Fibroblast of lung (primary cell): ENCODE results near the gene WDR54. TPM values are rescaled to one million over a fixed set of nuclear protein-coding genes. Genes with fewer than 3 reads are reported as not detected.

ENCODE experiments used
- DNase-seq, 2 donors: peaks; one replicate each; pipeline versions ENCODE4 v3.0.0 to v3.0.0-alpha.2; 2010; ENCODE audit warnings: low read depth in 2 of 2
- H2AFZ ChIP-seq: 2 replicates; pipeline ENCODE4 v1.5.1; 2012; ENCODE audit warnings: low read length, control low read depth, inconsistent platforms
- H3K27ac ChIP-seq: 2 replicates; pipeline ENCODE4 v1.5.1; 2011; ENCODE audit warnings: low read length, control low read depth; ENCODE audit not compliant: insufficient read depth
- H3K27me3 ChIP-seq: 2 replicates; pipeline ENCODE4 v1.5.1; 2011; ENCODE audit warnings: mild to moderate bottlenecking, low read length; ENCODE audit not compliant: control insufficient read depth, insufficient read depth
- H3K36me3 ChIP-seq: 2 replicates; pipeline ENCODE4 v1.5.1; 2011; ENCODE audit warnings: low read length; ENCODE audit not compliant: control insufficient read depth, insufficient read depth
- H3K4me1 ChIP-seq: 2 replicates; pipeline ENCODE4 v1.5.1; 2011; ENCODE audit warnings: low read length; ENCODE audit not compliant: control insufficient read depth, insufficient read depth; ENCODE audit errors: extremely low read depth
- H3K4me2 ChIP-seq: 2 replicates; pipeline ENCODE4 v1.5.1; 2011; ENCODE audit warnings: low read length, control low read depth; ENCODE audit not compliant: insufficient read depth; ENCODE audit errors: extremely low read depth
- H3K4me3 ChIP-seq, 4 experiments: fragments of 200-600 bp in 1 of 4; sonication (generic) in 1 of 4; replicated peaks in 1 of 4; 2 replicates each; pipeline ENCODE4 v1.5.1; 2011 to 2016; ENCODE audit warnings: low read length in 4 of 4, low read depth in 3 of 4, mild to moderate bottlenecking in 3 of 4, control low read depth in 2 of 4, inconsistent platforms in 1 of 4, mixed read lengths in 1 of 4; ENCODE audit not compliant: insufficient read depth in 1 of 4; ENCODE audit errors: control extremely low read depth in 1 of 4
- H3K79me2 ChIP-seq: 2 replicates; pipeline ENCODE4 v1.5.1; 2012; ENCODE audit warnings: mild to moderate bottlenecking, low read length, inconsistent platforms; ENCODE audit not compliant: control insufficient read depth, insufficient read depth
- H3K9ac ChIP-seq: 2 replicates; pipeline ENCODE4 v1.5.1; 2011; ENCODE audit warnings: mild to moderate bottlenecking, low read length, control low read depth; ENCODE audit not compliant: insufficient read depth
- H3K9me3 ChIP-seq: 2 replicates; pipeline ENCODE4 v1.5.1; 2012; ENCODE audit warnings: low read depth, low read length; ENCODE audit not compliant: control insufficient read depth, insufficient read depth
- H4K20me1 ChIP-seq: 2 replicates; pipeline ENCODE4 v1.5.1; 2011; ENCODE audit warnings: low read length; ENCODE audit not compliant: control insufficient read depth, insufficient read depth; ENCODE audit errors: extremely low read depth
- EZH2 ChIP-seq: IDR thresholded peaks from 2 replicates; pipeline ENCODE4 v1.5.1; 2012; ENCODE audit warnings: low read length, control low read depth, mild to moderate bottlenecking; ENCODE audit errors: missing control alignments
- polyA plus RNA-seq, 2 donors: library from polyadenylated mRNA; depleted of rRNA in 1 of 2; stranded (reverse) in 1 of 2; unstranded in 1 of 2; fragments of >200 nt; gene quantifications; 2 replicates each; pipeline ENCODE4 v1.2.1, GENCODE V29; 2011 to 2012; ENCODE audit warnings: missing spikeins in 1 of 2
- total RNA-seq: library from RNA; depleted of rRNA; stranded (reverse); fragments of >200 nt; gene quantifications from 2 replicates; pipeline ENCODE4 v1.2.1, GENCODE V29; 2014
- TF ChIP-seq, protein P1 (sequence below), 2 donors: IDR thresholded peaks in 1 of 2; conservative IDR thresholded peaks in 1 of 2; 1 replicate in 1 of 2; 2 replicates in 1 of 2; pipeline ENCODE4 v1.5.1; 2011 to 2012; ENCODE audit warnings: low read length in 2 of 2, control low read depth in 1 of 2, inconsistent platforms in 1 of 2, low read depth in 1 of 2, mild to moderate bottlenecking in 1 of 2

The WDR54 gene
- total and polyA plus RNA-seq, 2 donors (not counting 1 experiment from before 2014, with no cell fraction given): 24.3 to 27.1 TPM

- no peak for TF ChIP-seq EZH2
- TF ChIP-seq, protein P1, sequence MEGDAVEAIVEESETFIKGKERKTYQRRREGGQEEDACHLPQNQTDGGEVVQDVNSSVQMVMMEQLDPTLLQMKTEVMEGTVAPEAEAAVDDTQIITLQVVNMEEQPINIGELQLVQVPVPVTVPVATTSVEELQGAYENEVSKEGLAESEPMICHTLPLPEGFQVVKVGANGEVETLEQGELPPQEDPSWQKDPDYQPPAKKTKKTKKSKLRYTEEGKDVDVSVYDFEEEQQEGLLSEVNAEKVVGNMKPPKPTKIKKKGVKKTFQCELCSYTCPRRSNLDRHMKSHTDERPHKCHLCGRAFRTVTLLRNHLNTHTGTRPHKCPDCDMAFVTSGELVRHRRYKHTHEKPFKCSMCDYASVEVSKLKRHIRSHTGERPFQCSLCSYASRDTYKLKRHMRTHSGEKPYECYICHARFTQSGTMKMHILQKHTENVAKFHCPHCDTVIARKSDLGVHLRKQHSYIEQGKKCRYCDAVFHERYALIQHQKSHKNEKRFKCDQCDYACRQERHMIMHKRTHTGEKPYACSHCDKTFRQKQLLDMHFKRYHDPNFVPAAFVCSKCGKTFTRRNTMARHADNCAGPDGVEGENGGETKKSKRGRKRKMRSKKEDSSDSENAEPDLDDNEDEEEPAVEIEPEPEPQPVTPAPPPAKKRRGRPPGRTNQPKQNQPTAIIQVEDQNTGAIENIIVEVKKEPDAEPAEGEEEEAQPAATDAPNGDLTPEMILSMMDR (conservative IDR thresholded peaks at IDR 0.05 in 1 of 2, IDR thresholded peaks at IDR 0.05 in 1 of 2; ENCODE audit: low read depth in 1 of 2, low read length in 2 of 2): no peak
- Histone ChIP-seq H3K27ac (no peak overlapping the region), H3K4me1 (peaks cover 2% of the 10 kb centered on the region), H3K79me2 (no peaks in the 10 kb centered on the region), H2AFZ (no peak overlapping the region), H3K36me3 (peaks cover 10% of the 10 kb centered on the region), H3K4me3 (no peak overlapping the region), H3K9ac (no peak overlapping the region), H3K27me3 (no peaks in the 10 kb centered on the region), H3K9me3 (no peaks in the 10 kb centered on the region), H3K4me2 (no peak overlapping the region), H4K20me1 (no peaks in the 10 kb centered on the region)
- DNase-seq: no peak
These were observed 53.0 kb downstream of the WDR54 start for GRCh38 chr2:74474481-74474880.

- DNase-seq: no peak
- no peak overlapping the region for H2AFZ ChIP-seq
- H3K9ac ChIP-seq: no peak overlapping the region
- H3K36me3 ChIP-seq: peaks cover 11% of the 10 kb centered on the region
- H3K4me2 ChIP-seq: no peak overlapping the region
- no peaks in the 10 kb centered on the region for H3K27me3 ChIP-seq
- H3K79me2 ChIP-seq: no peaks in the 10 kb centered on the region
- peaks cover 2% of the 10 kb centered on the region for H3K4me1 ChIP-seq
- no peaks in the 10 kb centered on the region for H3K9me3 ChIP-seq
- no peak overlapping the region for H3K27ac ChIP-seq
- no peak overlapping the region for H3K4me3 ChIP-seq
- H4K20me1 ChIP-seq: no peaks in the 10 kb centered on the region
- no peak for TF ChIP-seq EZH2
- TF ChIP-seq, protein P1 (conservative IDR thresholded peaks at IDR 0.05 in 1 of 2, IDR thresholded peaks at IDR 0.05 in 1 of 2; ENCODE audit: low read depth in 1 of 2, low read length in 2 of 2): peak; percentile 7 to 41
These were observed 53.4 kb downstream of the WDR54 start for GRCh38 chr2:74474899-74475298.

Other genes starting within 250 kb of the WDR54 start
- gene MOB1A, start 242.9 kb upstream of the WDR54 start, total RNA-seq: 80.9 and 87.4 TPM in 2 replicates
- gene MOB1A, start 242.9 kb upstream of the WDR54 start, polyA plus RNA-seq: 61.6 and 80.3 TPM in 2 replicates
- gene MTHFD2, start 223.1 kb upstream of the WDR54 start, total RNA-seq: 325 and 334 TPM in 2 replicates
- 72.2 and 95.4 TPM in 2 replicates for gene MTHFD2, start 223.1 kb upstream of the WDR54 start, polyA plus RNA-seq
- gene SLC4A5, start 78.3 kb upstream of the WDR54 start, total RNA-seq: under 0.01 and 0.17 TPM in 2 replicates
- gene SLC4A5, start 78.3 kb upstream of the WDR54 start, polyA plus RNA-seq: 0.12 and 0.19 TPM in 2 replicates
- 157 and 228 TPM in 2 replicates for gene DCTN1, start 41.4 kb upstream of the WDR54 start, total RNA-seq
- 133 and 193 TPM in 2 replicates for gene DCTN1, start 41.4 kb upstream of the WDR54 start, polyA plus RNA-seq
- gene C2orf81, start 111 bp upstream of the WDR54 start, total RNA-seq: 0.77 and 1.5 TPM in 2 replicates
- 0.25 and 0.37 TPM in 2 replicates for gene C2orf81, start 111 bp upstream of the WDR54 start, polyA plus RNA-seq
- 11.8 and 16.0 TPM in 2 replicates for gene RTKN, start 20.2 kb downstream of the WDR54 start, total RNA-seq
- 8.3 and 10.0 TPM in 2 replicates for gene RTKN, start 20.2 kb downstream of the WDR54 start, polyA plus RNA-seq
- 13.0 and 14.9 TPM in 2 replicates for gene INO80B, start 33.4 kb downstream of the WDR54 start, total RNA-seq
- 6.9 TPM in 2 replicates for gene INO80B, start 33.4 kb downstream of the WDR54 start, polyA plus RNA-seq
- 48.8 and 78.1 TPM in 2 replicates for gene WBP1, start 36.7 kb downstream of the WDR54 start, total RNA-seq
- 43.8 and 45.8 TPM in 2 replicates for gene WBP1, start 36.7 kb downstream of the WDR54 start, polyA plus RNA-seq
- 49.1 and 56.0 TPM in 2 replicates for gene MOGS, start 43.7 kb downstream of the WDR54 start, total RNA-seq
- gene MOGS, start 43.7 kb downstream of the WDR54 start, polyA plus RNA-seq: 37.1 and 39.5 TPM in 2 replicates
- gene MRPL53, start 51.0 kb downstream of the WDR54 start, total RNA-seq: 38.0 and 45.4 TPM in 2 replicates
- 30.1 and 33.9 TPM in 2 replicates for gene MRPL53, start 51.0 kb downstream of the WDR54 start, polyA plus RNA-seq
- 18.5 and 21.3 TPM in 2 replicates for gene CCDC142, start 61.3 kb downstream of the WDR54 start, total RNA-seq
- gene CCDC142, start 61.3 kb downstream of the WDR54 start, polyA plus RNA-seq: 3.8 and 5.3 TPM in 2 replicates
- gene TTC31, start 61.4 kb downstream of the WDR54 start, total RNA-seq: 7.7 and 10.7 TPM in 2 replicates
- gene TTC31, start 61.4 kb downstream of the WDR54 start, polyA plus RNA-seq: 11.8 and 12.7 TPM in 2 replicates
- gene LBX2, start 77.9 kb downstream of the WDR54 start, total RNA-seq: 1.5 and 3.0 TPM in 2 replicates
- gene LBX2, start 77.9 kb downstream of the WDR54 start, polyA plus RNA-seq: 0.52 and 0.69 TPM in 2 replicates
- 31.3 and 35.5 TPM in 2 replicates for gene PCGF1, start 86.0 kb downstream of the WDR54 start, total RNA-seq
- 23.8 and 25.4 TPM in 2 replicates for gene PCGF1, start 86.0 kb downstream of the WDR54 start, polyA plus RNA-seq
- under 0.01 TPM in 1 of 2 replicates, not detected in the other for gene TLX2, start 92.7 kb downstream of the WDR54 start, total RNA-seq
- not detected in 2 replicates for gene TLX2, start 92.7 kb downstream of the WDR54 start, polyA plus RNA-seq
- not detected in 2 replicates for gene DQX1, start 104.5 kb downstream of the WDR54 start, total RNA-seq
- gene DQX1, start 104.5 kb downstream of the WDR54 start, polyA plus RNA-seq: not detected in 2 replicates
- 70.4 and 73.7 TPM in 2 replicates for gene AUP1, start 108.0 kb downstream of the WDR54 start, total RNA-seq
- gene AUP1, start 108.0 kb downstream of the WDR54 start, polyA plus RNA-seq: 54.0 and 81.3 TPM in 2 replicates
- gene HTRA2, start 108.2 kb downstream of the WDR54 start, total RNA-seq: 45.7 and 47.8 TPM in 2 replicates
- gene HTRA2, start 108.2 kb downstream of the WDR54 start, polyA plus RNA-seq: 18.8 and 25.4 TPM in 2 replicates
- gene LOXL3, start 132.2 kb downstream of the WDR54 start, total RNA-seq: 12.6 and 26.4 TPM in 2 replicates
- gene LOXL3, start 132.2 kb downstream of the WDR54 start, polyA plus RNA-seq: 13.7 and 20.6 TPM in 2 replicates
- gene DOK1, start 133.0 kb downstream of the WDR54 start, total RNA-seq: 25.7 and 31.7 TPM in 2 replicates
- gene DOK1, start 133.0 kb downstream of the WDR54 start, polyA plus RNA-seq: 11.4 and 12.6 TPM in 2 replicates
- not detected in 2 replicates for gene M1AP, start 226.6 kb downstream of the WDR54 start, total RNA-seq
- 0.07 TPM in 1 of 2 replicates, not detected in the other for gene M1AP, start 226.6 kb downstream of the WDR54 start, polyA plus RNA-seq
- gene SEMA4F, start 232.5 kb downstream of the WDR54 start, total RNA-seq: 5.1 and 9.4 TPM in 2 replicates
- 5.9 and 7.3 TPM in 2 replicates for gene SEMA4F, start 232.5 kb downstream of the WDR54 start, polyA plus RNA-seq